GM19099 (cell line): Measurements from ENCODE around the gene PDIA2.

Experiments used
- POLR2A ChIP-seq: IDR thresholded peaks from 3 replicates; pipeline ENCODE4 v1.6.1; 2011; ENCODE audit warnings: low read depth; ENCODE audit not compliant: insufficient read length; ENCODE audit errors: extremely low read depth

PDIA2 gene

GRCh38 chr16:270381-271255 lies 12.3 kb upstream of the PDIA2 start:
- no peak for TF ChIP-seq POLR2A

DNA sequence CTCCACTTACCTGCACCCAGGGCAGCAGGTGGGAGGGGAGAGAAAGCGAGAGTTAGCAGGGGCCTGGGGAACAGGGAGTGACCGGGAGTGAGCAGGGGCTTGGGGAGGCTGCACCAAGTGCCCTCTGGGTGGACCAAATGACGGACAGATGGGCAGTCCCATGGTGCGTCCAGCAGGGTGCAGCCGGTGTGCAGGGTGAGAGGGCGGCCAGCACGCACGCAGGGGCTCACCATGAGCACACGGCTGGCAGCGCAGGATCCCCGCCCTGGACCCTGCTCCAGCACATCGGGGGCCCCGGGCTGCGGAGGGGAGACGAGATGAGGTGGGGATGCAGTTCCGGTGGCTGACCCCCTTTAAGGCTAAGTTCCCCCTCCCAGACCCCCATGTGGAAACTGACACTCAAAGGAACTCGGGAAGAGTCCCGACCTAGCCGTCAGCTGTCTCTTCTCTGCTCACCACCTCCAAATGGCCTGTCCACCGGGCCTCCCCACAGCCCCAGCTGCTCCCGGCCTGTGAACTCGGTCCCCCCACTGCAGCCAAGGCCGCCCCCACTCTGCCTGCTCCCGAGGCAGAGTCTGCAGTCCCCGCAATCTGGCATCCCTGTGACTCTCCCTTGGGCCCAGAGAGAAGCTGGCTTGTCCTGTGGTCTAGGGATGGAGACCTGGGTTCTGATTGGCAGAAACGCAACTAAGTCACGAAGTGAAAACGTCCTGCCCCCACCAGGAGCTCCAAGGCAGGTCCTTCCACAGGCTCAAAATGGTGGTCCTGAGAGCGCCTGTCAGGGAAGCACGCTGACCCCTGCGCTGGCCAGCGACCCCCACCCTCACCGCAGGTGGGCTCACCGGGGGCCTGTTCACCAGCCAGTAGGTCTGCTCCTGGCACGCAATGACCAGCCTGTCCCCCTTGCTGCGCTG lies 10.1 kb upstream of the PDIA2 start:
- TF ChIP-seq POLR2A, result no peak

DNA sequence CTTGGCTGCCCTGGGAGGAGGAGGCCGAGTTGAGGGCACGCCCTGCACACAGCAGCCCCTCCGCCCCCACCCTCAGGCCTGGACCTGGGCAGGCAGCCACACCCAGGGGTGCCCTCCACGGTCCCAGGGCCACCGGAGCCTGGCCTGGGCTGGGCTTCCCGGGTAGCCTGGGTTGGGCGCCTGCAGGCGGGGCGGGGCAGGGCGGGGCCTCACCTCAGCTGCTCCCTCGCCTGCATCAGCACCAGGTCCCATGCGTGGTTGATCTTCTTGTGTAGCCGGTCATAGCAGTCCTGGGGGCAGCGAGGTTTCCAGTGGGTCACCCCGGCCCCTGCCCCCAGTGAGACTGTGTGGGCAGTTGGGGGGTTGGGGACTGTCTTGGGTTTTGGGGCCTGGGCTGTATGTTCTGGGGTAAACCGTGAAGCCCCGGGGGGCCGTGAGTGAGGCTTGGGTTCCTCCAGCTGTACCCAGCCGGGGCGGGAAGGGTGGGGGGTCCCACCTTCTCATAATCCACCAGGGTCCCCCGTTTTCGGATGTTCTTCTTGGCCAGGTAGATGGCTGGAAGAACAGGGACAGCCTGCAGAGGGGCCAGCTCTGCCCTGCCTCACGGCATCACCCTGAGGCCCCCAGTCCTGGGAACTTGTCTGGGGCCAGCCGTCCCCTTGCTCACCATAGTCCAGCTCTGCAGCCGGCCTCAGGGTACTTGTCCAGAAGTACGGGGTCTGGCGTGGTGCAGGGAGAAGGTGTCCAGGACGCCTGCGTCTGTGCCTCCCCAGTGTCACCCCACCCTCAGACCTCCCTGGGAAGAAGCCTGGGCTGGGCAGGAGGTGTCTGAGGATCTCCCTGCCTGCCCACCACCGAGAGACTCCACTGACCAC lies 9.2 kb upstream of the PDIA2 start:
- TF ChIP-seq POLR2A, result no peak

DNA sequence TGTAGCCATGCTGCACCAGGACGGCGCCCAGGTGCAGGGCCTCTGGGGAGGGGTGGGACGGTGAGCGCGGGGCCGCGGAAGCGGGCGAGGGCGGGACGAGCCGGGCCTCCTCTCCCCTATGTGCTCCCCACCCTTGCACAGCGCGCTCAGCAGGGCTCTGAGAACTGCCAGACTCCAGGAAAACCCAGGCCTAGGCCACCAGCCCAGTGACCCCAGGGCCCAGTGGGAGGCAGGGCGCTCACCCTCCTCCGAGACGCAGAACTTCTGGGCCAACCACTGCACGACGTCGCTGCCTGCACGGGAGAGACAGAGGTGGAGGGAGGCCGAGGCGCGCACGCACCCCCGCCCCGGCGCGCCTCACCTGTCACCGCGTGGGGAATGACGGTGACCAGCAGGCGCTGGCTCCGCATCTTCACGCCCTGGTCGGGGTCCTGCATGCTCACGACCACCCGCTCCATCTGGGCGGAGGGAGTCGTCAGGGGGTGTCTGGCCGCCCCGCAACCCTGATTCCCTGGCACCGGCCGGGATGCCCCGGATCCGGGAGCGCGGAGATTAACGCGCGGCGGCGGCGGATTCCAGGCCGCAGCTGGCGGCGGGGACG lies 7.8 kb upstream of the PDIA2 start:
- no peak for TF ChIP-seq POLR2A

DNA sequence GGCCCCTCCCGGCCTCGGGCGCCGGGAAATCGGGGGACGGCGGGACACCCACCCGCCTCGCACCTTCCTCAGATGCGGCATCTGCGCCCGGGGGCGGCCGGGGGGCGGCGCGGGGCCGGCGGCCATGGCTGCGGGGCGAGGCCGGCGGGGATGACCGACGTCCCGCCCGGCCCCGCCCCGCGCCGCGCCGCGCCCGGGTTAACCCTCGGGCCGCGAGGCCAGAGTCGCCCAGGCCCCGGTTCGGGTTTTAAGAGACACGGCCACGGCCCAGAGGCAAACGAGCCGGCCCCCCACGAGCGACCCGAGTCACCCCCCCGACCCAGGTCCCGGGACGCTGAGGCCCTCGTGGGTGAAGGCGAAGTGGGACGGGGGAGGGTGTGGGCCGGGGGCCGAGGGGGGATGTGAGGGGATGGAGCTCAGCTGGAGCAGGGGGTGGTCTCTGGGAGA lies 7.2 kb upstream of the PDIA2 start, which contains the start of gene RGS11:
Gene RGS11, minus strand, starts transcription at position 159 of the 447 bp plus-strand sequence. Its CDS starts 33 bp downstream, at position 126.
- no peak for TF ChIP-seq POLR2A

DNA sequence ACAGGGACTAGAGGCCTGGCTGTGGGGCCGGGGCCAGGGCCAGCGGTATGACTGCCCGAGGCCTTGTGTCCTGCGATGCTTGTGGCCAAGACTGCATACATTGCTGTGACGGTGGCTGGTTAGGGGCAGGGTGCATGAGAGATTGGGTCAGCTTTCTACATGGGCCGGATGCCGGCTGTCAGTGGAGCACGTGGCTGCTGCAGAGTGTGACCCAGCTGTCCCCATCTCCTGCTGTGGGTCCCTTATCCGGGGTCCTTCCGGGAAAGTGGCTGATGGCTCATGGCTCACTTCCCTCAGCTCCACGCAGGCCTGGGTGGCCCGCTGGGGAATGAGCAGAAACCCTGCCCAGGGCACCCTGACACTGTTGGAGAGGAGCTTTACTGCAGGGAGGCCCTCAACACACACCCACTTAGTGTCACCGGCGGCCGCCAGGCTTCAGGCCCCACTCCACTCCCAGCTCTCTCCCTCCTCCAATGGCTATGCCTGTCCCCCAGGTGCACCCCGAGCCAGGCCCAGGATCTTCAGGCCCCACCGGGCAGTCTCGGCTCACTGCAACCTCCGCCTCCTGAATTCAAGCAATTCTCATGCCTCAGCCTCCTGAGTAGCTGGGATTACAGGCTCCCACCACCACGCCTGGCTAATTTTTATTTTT lies 6.4 kb upstream of the PDIA2 start:
- no peak for TF ChIP-seq POLR2A

DNA sequence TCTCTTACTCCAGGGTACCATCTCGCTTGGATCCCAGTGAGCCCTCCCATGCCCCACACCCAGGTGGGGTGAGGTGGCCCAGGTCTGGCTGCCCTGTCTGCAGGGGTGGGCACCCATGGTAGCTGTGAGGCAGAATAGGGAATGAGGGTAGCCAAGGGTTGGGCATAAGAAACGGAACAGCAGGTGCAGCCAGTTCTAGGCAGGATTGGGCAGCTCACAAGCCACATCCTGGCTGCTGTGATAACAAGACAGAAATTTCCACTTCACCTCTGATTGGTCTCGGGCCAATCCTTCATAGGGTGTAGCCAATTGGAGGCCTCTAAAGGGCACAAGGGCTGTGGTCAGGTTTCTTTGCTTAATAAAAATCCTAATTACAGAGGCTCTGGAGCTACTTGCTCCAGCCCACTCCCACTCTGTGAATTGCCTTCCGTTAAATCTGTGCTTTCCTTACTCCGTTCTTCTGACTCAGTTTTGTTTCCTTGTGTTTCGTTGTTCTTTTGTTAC lies 4.0 kb upstream of the PDIA2 start:
- no peak for TF ChIP-seq POLR2A

DNA sequence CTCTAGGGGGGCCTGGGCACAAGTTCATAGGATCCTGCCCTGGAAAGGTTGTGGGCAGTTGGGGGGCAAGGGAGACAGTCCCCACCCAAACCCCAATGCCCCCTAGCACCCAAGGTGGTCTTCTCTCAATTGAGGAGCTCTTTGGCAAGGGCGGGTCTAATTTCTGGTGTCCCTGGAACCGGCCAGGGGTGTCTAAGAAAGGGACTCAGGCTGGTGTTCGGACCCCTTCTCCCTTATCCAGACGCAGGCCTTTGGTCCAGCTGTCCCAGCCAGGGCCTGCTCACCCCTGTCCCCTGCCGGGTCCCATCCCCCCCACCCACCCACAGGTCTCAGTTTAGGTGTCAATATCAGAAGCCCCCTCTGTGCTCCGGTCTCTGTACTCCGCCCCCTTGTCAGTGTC lies 3.4 kb upstream of the PDIA2 start:
- TF ChIP-seq POLR2A, result no peak

- no peak for TF ChIP-seq POLR2A
Measured at GRCh38 chr16:280005-280460, 2.9 kb upstream of the PDIA2 start.

DNA sequence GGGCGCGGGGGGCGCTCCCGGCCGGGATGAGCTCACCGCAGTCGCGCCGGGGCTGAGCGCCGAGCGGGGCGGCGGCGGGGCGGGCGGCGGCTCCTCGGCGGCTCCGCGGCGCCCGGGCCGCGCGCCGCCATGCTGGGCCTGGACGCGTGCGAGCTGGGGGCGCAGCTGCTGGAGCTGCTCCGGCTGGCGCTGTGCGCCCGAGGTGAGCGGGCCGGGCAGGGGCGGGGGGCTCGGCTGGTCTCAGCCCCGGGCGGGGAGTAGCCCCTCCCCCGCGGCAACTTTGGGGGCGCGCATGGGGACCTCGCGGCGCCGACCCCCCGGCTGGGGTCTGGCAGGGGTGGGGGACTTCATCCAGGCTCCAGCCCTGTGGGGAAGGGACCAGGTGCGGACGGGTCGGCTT lies 2.4 kb upstream of the PDIA2 start, which contains the start of gene ARHGDIG:
Gene ARHGDIG, plus strand, starts transcription at position 40 of the 400 bp plus-strand sequence. Its CDS starts 90 bp downstream, at position 130.
- no peak for TF ChIP-seq POLR2A

GRCh38 chr16:280991-281659 lies 1.8 kb upstream of the PDIA2 start:
- TF ChIP-seq POLR2A, result no peak

DNA sequence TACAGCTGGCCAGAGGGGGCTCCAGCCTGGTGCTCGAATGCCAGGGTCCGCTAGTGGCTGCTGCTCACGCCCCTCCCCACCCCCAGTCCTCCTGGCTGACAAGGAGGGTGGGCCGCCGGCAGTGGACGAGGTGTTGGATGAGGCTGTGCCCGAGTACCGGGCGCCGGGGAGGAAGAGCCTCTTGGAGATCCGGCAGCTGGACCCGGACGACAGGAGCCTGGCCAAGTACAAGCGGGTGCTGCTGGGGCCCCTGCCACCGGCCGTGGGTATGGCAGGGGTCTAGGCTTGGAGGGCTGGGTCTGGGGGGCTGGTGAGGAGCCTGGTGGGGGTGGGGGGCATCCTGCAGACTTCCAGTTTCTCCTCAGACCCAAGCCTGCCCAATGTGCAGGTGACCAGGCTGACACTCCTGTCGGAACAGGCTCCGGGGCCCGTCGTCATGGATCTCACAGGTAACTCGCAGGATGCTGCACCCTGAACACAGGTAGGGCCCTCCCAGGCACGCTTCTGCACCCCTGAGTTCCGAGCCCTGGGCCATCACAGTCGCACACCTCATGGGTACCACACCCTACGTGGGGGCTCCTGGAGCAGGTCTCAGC lies 1.2 kb upstream of the PDIA2 start:
- no peak for TF ChIP-seq POLR2A
